Effector memory CD4-positive, alpha-beta T cell (primary cell): ENCODE measurements around the gene HOXB1.

ENCODE experiments used
- DNase-seq, 3 donors: peaks; one replicate each; pipeline ENCODE4 v3.0.0-alpha.2; 2020
- H3K27ac ChIP-seq: 2 replicates; pipeline ENCODE4 v1.7.0; 2013; ENCODE audit warnings: mild to moderate bottlenecking, low read length, moderate library complexity; ENCODE audit not compliant: insufficient read depth, poor library complexity, severe bottlenecking
- H3K27me3 ChIP-seq: replicated peaks from 2 replicates; pipeline ENCODE4 v1.7.0; 2013; ENCODE audit warnings: mild to moderate bottlenecking, low read length; ENCODE audit not compliant: insufficient read depth, control insufficient read depth, poor library complexity, severe bottlenecking
- H3K36me3 ChIP-seq: 2 replicates; pipeline ENCODE4 v1.7.0; 2013; ENCODE audit warnings: mild to moderate bottlenecking, low read length, moderate library complexity; ENCODE audit not compliant: control insufficient read depth, insufficient read depth
- H3K4me1 ChIP-seq: 2 replicates; pipeline ENCODE4 v1.7.0; 2013; ENCODE audit warnings: low read length, mild to moderate bottlenecking; ENCODE audit not compliant: control insufficient read depth, insufficient read depth, poor library complexity, severe bottlenecking
- H3K4me3 ChIP-seq: 2 replicates; pipeline ENCODE4 v1.7.0; 2013; ENCODE audit warnings: low read length, low read depth, mild to moderate bottlenecking; ENCODE audit not compliant: insufficient read depth, poor library complexity, severe bottlenecking
- H3K9me3 ChIP-seq: 2 replicates; pipeline ENCODE4 v1.7.0; 2013; ENCODE audit warnings: mild to moderate bottlenecking, low read length, moderate library complexity; ENCODE audit not compliant: control insufficient read depth

Gene HOXB1

GRCh38 chr17:48528936-48529682 is 1.7 kb downstream of the HOXB1 start:
- no peaks in the 10 kb centered on the region for H3K27me3 ChIP-seq
- DNase-seq = no peak
- H3K4me3 ChIP-seq = no peak overlapping the region
- no peak overlapping the region for H3K27ac ChIP-seq
- H3K36me3 ChIP-seq = no peaks in the 10 kb centered on the region
- H3K4me1 ChIP-seq = peaks cover 3% of the 10 kb centered on the region
- H3K9me3 ChIP-seq = no peaks in the 10 kb centered on the region

GRCh38 chr17:48528153-48528935 is 2.5 kb downstream of the HOXB1 start:
- no peak for DNase-seq
- H3K4me1 ChIP-seq = peaks cover 3% of the 10 kb centered on the region
- no peaks in the 10 kb centered on the region for H3K9me3 ChIP-seq
- no peaks in the 10 kb centered on the region for H3K36me3 ChIP-seq
- no peak overlapping the region for H3K27ac ChIP-seq
- no peaks in the 10 kb centered on the region for H3K27me3 ChIP-seq
- no peak overlapping the region for H3K4me3 ChIP-seq

GRCh38 chr17:48527547-48527932 is 3.3 kb downstream of the HOXB1 start:
- H3K36me3 ChIP-seq = no peaks in the 10 kb centered on the region
- no peak for DNase-seq
- no peak overlapping the region for H3K4me3 ChIP-seq
- no peaks in the 10 kb centered on the region for H3K9me3 ChIP-seq
- no peak overlapping the region for H3K27ac ChIP-seq
- no peaks in the 10 kb centered on the region for H3K27me3 ChIP-seq
- peaks cover 3% of the 10 kb centered on the region for H3K4me1 ChIP-seq

GRCh38 chr17:48526608-48527546 is 3.9 kb downstream of the HOXB1 start:
- Histone ChIP-seq H3K4me1 (peaks cover 3% of the 10 kb centered on the region), H3K27ac (no peak overlapping the region), H3K36me3 (no peaks in the 10 kb centered on the region), H3K9me3 (no peaks in the 10 kb centered on the region), H3K4me3 (no peak overlapping the region), H3K27me3 (no peaks in the 10 kb centered on the region)
- DNase-seq = no peak

GRCh38 chr17:48523010-48523409 is 7.8 kb downstream of the HOXB1 start:
- H3K4me3 ChIP-seq = no peak overlapping the region
- H3K27me3 ChIP-seq = no peaks in the 10 kb centered on the region
- no peak for DNase-seq
- no peak overlapping the region for H3K27ac ChIP-seq
- H3K9me3 ChIP-seq = no peaks in the 10 kb centered on the region
- no peaks in the 10 kb centered on the region for H3K36me3 ChIP-seq
- H3K4me1 ChIP-seq = peaks cover 3% of the 10 kb centered on the region

GRCh38 chr17:48522031-48522653 is 8.7 kb downstream of the HOXB1 start:
- no peak overlapping the region for H3K4me3 ChIP-seq
- H3K27me3 ChIP-seq = no peaks in the 10 kb centered on the region
- H3K36me3 ChIP-seq = no peaks in the 10 kb centered on the region
- no peak overlapping the region for H3K27ac ChIP-seq
- peaks cover 3% of the 10 kb centered on the region for H3K4me1 ChIP-seq
- H3K9me3 ChIP-seq = no peaks in the 10 kb centered on the region
- no peak for DNase-seq

- H3K27ac ChIP-seq = no peak overlapping the region
- DNase-seq = no peak
- H3K27me3 ChIP-seq = no peaks in the 10 kb centered on the region
These were observed 10.2 kb downstream of the HOXB1 start for GRCh38 chr17:48520631-48521079.

GRCh38 chr17:48519427-48519826 is 11.4 kb downstream of the HOXB1 start:
- no peak for DNase-seq
- Histone ChIP-seq H3K36me3 (no peaks in the 10 kb centered on the region), H3K9me3 (no peaks in the 10 kb centered on the region), H3K27ac (no peak overlapping the region), H3K27me3 (no peaks in the 10 kb centered on the region), H3K4me1 (no peaks in the 10 kb centered on the region), H3K4me3 (no peak overlapping the region)

More at GRCh38 chr17:48520631-48521079, 10.2 kb downstream of the HOXB1 start:
- H3K4me1 ChIP-seq = no peaks in the 10 kb centered on the region
- H3K9me3 ChIP-seq = no peaks in the 10 kb centered on the region
- H3K4me3 ChIP-seq = no peak overlapping the region
- H3K36me3 ChIP-seq = no peaks in the 10 kb centered on the region

GRCh38 chr17:48517478-48517877 is 13.3 kb downstream of the HOXB1 start:
- DNase-seq = no peak
- H3K4me3 ChIP-seq = no peak overlapping the region

More at GRCh38 chr17:48517478-48517877, 13.3 kb downstream of the HOXB1 start:
- Histone ChIP-seq H3K4me1 (no peaks in the 10 kb centered on the region), H3K9me3 (no peaks in the 10 kb centered on the region), H3K27ac (no peak overlapping the region), H3K27me3 (no peaks in the 10 kb centered on the region), H3K36me3 (no peaks in the 10 kb centered on the region)
